Hematopoietic multipotent progenitor cell treated with erythropoietin and hydrocortisone succinate and interleukin-3 and kit ligand, for 17 days (in vitro differentiated cells): ENCODE data around the gene EGLN2.
"Not testable (repeated sequence)": the region's sequence is repeated elsewhere in the genome, so short reads cannot be mapped to it uniquely, and the experiment has no call there.

Source experiments
- DNase-seq: peaks from one replicate; pipeline ENCODE4 v3.0.0-alpha.2; 2015; ENCODE audit warnings: low spot score

EGLN2 gene

DNA sequence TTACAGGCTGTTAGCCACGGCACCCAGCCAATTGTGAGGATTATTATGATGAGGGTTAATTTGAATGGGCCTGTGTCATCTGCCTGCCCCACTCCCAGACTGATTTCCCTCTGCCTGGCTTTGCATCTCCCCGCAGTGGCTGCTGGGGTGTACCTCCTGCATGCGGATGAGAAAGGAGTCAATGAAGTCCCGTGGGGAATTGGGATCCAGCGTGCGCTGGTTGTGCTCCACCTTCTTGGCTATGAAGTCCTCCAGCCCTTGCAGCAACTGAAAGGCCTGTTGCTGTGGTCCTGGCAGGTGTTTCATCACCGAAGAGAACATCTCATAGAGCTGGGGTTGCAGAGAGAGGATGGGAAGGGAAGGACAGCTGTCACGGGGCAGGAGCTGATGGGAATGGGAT, 47.7 kb downstream of the EGLN2 start:
- DNase-seq = not testable (repeated sequence)

DNA sequence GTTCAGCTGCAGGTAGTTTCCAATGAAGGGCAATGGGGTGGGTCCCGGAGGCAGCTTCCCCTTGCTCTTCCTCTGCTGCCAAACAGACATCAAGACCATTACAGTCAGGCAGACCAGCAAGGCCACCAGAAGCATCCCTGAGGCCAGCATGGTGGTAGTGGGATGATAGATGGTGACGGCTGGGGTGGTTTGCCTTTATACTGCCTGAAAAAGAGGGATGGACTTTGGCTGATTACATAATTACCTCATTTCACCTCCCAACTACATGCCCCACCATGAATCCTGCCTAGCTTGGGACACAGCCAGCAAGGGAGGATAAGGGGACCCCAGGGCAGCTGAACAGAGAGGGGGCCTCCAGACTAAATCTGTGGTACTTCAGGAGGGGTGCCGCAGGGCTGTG, 51.3 kb downstream of the EGLN2 start, which contains the start of gene CYP2A6:
CYP2A6 (minus strand) TSS at position 171 of the 400 bp plus-strand sequence; CDS start at position 150, 21 bp downstream.
- DNase-seq = not testable (repeated sequence)

DNA sequence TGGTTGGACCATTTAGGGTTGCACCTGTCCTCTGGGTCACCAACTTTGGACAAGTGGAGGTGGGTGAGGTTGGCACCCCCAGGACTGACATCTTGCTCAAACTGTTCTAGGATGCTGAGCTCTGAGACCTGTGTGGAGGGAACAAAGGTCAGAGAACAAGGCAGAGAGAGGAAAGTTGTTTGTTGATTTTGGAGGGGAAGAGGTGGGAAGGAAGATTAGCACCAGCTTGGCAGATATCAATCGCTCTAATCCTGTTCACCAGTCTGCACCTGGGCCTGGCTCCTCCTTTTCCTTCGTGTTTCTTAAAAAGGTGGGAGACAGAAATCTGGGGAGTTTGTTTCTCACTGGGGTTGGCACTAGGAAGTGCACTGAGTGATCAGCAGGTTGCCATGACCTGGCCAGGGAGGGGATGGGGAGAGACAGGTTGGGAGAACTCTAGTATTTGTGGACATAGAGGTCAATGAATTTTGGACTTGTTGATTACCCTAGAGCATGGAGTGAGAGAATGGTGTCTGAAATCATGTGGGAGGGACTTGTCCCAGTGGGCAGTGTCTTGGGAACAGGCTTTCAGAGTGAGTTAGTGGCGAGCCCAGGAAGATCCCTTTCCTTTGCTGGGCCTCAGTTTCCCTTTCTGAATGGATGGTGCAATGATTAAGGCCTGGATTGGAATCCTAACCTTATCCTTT, 53.6 kb downstream of the EGLN2 start:
- DNase-seq = not testable (repeated sequence)
